H1 (cell line): ENCODE measurements around the gene GHRL.

Experiments
- EZH2 ChIP-seq: fragments of 200-600 bp; sonication (generic); IDR thresholded peaks from 2 replicates; pipeline ENCODE4 v1.7.1; 2012; ENCODE audit warnings: low read depth, mild to moderate bottlenecking, moderate library complexity, low read length, inconsistent platforms; ENCODE audit not compliant: severe bottlenecking
- MAFK ChIP-seq: IDR thresholded peaks from 2 replicates; pipeline ENCODE4 v1.6.1; 2012; ENCODE audit warnings: low read depth, mild to moderate bottlenecking, improper control_type of control experiment, low read length
- NRF1 ChIP-seq: IDR thresholded peaks from 2 replicates; pipeline ENCODE4 v1.6.1; 2011; ENCODE audit warnings: mild to moderate bottlenecking, low read depth, low read length, improper control_type of control experiment
- POLR2AphosphoS5 ChIP-seq: IDR thresholded peaks from 2 replicates; pipeline ENCODE4 v1.6.1; 2011; ENCODE audit warnings: low read depth, low read length
- YY1 ChIP-seq: IDR thresholded peaks from 2 replicates; pipeline ENCODE4 v1.6.1; 2011; ENCODE audit warnings: low read depth, mild to moderate bottlenecking, low read length
- TF ChIP-seq, protein P1 (sequence below), 3 experiments: IDR thresholded peaks; 1 replicate in 2 of 3; 2 replicates in 1 of 3; pipeline versions ENCODE4 v1.5.1 to v1.6.1; 2011; ENCODE audit warnings: low read length in 3 of 3, mild to moderate bottlenecking in 3 of 3, inconsistent platforms in 2 of 3, low read depth in 1 of 3, moderate library complexity in 1 of 3; ENCODE audit not compliant: insufficient read depth in 1 of 3; ENCODE audit errors: control extremely low read depth in 1 of 3

DNA sequence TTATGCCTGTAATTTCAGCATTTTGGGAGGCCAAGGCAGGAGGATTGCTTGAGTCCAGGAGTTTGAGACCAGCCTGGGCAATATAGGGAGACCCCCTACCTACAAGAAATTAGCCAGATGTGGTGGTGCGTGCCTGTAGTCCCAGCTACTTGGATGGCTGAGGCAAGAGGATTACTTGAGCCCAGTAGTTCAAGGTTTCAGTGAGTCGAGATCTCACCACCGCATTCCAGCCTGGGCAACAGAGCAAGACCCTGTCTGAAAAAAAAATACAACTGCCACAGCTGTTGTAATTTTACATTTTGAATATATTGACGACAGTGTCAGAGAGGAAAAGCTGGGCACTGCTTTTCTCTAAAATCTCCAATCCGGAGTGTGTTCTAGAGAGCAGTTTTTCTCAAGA is 23.3 kb downstream of the GHRL start:
- no peak for TF ChIP-seq EZH2
- TF ChIP-seq, protein P1, sequence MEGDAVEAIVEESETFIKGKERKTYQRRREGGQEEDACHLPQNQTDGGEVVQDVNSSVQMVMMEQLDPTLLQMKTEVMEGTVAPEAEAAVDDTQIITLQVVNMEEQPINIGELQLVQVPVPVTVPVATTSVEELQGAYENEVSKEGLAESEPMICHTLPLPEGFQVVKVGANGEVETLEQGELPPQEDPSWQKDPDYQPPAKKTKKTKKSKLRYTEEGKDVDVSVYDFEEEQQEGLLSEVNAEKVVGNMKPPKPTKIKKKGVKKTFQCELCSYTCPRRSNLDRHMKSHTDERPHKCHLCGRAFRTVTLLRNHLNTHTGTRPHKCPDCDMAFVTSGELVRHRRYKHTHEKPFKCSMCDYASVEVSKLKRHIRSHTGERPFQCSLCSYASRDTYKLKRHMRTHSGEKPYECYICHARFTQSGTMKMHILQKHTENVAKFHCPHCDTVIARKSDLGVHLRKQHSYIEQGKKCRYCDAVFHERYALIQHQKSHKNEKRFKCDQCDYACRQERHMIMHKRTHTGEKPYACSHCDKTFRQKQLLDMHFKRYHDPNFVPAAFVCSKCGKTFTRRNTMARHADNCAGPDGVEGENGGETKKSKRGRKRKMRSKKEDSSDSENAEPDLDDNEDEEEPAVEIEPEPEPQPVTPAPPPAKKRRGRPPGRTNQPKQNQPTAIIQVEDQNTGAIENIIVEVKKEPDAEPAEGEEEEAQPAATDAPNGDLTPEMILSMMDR (IDR thresholded peaks at IDR 0.05; ENCODE audit: control extremely low read depth in 1 of 3, insufficient read depth in 1 of 3, low read depth in 1 of 3, low read length in 3 of 3): no peak
- TF ChIP-seq NRF1: no peak
- no peak for TF ChIP-seq POLR2AphosphoS5
- no peak for TF ChIP-seq MAFK
- TF ChIP-seq YY1: no peak
